Stromal cell of bone marrow (primary cell): Measurements from ENCODE around the gene BIRC2.

Source experiments
- DNase-seq: peaks from one replicate; pipeline ENCODE4 v3.0.0-alpha.2; 2012; ENCODE audit warnings: low read depth

Gene BIRC2

DNA sequence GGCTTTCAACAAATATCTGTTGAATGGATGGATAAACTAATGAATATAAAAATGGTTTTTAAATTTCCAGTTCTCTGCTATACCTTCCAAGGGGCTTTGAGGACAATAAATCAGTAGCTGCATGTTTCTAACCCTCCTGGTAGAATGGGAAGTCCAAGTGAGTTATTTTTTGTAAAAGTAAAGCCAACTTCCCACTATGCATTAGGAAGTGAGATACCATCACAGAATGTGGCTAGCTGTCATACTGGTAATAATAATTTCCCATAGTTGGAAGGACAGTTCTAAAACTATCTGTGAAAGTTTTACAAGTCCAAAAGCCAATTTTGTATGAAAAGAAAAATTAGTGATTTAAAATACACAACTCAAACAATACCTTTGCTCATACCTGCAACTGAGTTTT is 55.5 kb downstream of the BIRC2 start:
- no peak for DNase-seq

GRCh38 chr11:102405501-102405900 is 58.5 kb downstream of the BIRC2 start:
- no peak for DNase-seq

DNA sequence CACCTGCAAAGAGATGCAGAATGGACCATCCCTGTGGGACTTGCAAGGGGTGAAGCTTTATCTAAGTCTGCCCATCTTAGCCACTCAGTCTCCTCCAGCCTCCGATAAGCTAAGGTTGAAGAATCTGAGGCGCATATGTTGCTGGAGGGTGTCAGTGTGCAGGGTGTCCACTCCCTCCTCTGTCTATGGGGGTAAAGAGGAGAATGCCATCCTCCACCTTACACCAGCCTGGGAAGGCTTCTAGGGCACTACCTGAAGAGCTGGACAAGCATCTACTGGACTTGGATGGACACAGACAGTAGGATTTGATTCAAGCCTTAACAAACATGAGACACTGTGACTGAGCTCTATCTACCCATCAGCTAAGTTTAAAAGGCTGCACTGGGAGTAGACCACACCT is 59.1 kb downstream of the BIRC2 start:
- DNase-seq: no peak

GRCh38 chr11:102407901-102408300 is 60.9 kb downstream of the BIRC2 start:
- no peak for DNase-seq

- DNase-seq: no peak
Observed at GRCh38 chr11:102408339-102408738, 61.3 kb downstream of the BIRC2 start.

DNA sequence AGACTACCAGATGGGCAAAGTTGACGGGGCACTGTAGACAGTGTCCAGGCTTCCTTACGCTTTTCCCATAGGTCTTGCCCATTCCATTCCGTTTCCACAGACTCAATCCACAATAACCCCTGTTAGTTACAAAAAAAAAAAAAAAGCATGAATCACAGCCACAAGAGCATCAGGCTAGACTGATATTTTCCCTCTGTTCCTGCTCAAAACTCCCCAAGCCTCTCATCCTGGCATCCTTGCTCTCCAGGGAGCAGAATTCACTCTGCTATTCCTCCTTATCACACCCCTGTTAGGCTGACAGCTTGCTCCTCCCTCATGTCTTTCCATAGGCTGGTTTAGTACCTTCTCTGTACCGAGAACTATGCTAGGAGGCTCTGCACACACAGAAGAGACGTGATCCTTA is 63.4 kb downstream of the BIRC2 start:
- DNase-seq: no peak

DNA sequence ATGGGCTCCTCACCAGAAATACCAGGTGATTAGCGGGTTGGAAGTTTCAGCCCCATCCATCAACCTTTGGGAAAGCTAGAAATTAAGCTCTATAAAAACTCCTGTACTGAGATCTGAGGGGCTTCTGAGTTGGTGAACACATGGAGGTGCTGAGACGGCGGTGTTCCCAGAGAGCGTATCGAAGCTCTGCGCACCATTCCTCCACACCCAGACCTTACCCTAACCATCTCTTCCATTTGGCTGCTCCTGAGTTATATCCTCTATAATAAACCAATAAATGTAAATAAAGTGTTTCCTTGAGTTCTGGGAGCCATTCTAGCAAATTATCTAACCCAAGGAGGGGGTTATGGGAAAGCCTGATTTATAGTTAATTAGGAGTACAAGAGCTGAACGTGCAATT is 64.1 kb downstream of the BIRC2 start:
- DNase-seq: no peak

- no peak for DNase-seq
Observed at GRCh38 chr11:102413497-102413896, 66.5 kb downstream of the BIRC2 start.

DNA sequence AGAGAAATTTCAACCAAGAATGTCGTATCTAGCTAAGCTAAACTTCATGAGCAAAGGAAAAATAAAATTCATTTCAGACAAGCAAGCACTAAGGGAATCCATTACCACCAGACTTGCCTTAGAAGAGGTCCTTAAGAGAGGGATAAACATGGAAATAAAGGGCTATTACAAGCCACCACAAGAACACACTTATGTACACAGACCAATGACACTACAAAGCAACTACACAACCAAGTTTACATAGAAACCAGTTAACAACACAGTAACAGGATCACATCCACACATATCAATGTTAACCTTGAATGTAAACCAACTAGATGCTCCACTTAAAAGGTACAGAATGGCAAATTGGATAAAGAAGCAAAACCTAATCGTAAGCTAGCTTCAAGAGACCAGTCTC is 67.5 kb downstream of the BIRC2 start:
- no peak for DNase-seq

GRCh38 chr11:102415304-102415916 is 68.4 kb downstream of the BIRC2 start:
- no peak for DNase-seq

DNA sequence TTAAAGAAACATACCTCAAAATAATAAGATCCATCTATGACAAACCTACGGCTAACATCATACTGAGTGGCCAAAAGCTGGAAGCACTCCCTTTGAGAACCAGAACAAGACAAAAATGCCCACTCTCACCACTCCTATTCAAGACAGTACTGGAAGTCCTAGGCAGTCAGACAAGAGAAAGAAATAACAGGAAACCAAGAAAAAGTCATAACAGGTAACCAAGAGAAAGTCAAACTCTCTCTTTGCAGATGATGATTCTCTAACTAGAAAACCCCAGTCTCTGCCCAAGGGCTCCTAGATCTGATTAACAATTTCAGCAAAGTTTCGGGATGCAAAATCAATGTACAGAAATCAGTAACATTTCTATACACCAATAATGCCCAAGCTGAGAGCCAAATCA is 70.0 kb downstream of the BIRC2 start:
- DNase-seq: no peak

DNA sequence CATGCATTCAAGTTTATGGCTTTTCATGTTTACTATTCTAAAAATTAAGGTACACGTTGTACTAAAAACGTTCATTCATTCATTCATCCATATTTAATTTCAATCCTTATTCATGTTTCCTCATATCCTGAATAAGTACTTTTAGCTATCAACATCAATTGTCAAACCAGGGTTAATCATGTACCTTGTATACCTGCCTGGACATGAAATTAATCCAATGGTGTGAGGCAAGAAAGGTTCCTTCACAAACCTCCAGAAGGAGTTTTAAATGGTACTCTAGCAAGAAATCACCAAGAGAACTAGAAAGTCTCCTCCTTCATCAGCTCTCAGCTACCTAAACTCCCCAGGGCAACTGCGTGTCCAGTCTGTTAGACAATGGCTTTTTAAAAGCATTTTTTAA is 72.2 kb downstream of the BIRC2 start:
- no peak for DNase-seq

GRCh38 chr11:102420547-102420946 is 73.5 kb downstream of the BIRC2 start:
- no peak for DNase-seq

GRCh38 chr11:102421261-102421660 is 74.2 kb downstream of the BIRC2 start:
- no peak for DNase-seq

GRCh38 chr11:102422817-102423712 is 76.1 kb downstream of the BIRC2 start:
- no peak for DNase-seq

- no peak for DNase-seq
Observed at GRCh38 chr11:102423936-102424335, 76.9 kb downstream of the BIRC2 start.

- DNase-seq: no peak
Observed at GRCh38 chr11:102426000-102426399, 79.0 kb downstream of the BIRC2 start.

DNA sequence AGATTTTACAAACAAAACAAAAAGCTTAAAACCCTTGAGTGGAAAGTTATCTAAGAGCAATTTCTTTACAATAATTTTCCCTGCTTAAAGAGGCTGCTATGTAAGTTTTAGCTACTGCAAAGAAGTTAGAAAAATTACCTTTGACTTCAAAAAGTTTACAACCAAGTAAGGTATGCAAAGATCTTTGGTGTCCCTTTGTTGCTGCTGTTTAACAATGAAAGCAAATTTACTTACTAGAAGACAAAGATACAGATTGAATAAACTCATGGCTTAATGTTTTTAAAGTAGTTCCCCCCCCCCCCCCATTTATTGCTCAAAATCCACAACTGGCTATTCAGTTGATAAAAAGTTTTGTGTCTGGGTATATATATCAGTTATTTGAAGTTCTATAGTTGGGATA is 79.6 kb downstream of the BIRC2 start:
- no peak for DNase-seq

- no peak for DNase-seq
Observed at GRCh38 chr11:102427068-102427467, 80.1 kb downstream of the BIRC2 start.
